Measurements from ENCODE around the gene DNASE2.

Gene DNASE2

DNA sequence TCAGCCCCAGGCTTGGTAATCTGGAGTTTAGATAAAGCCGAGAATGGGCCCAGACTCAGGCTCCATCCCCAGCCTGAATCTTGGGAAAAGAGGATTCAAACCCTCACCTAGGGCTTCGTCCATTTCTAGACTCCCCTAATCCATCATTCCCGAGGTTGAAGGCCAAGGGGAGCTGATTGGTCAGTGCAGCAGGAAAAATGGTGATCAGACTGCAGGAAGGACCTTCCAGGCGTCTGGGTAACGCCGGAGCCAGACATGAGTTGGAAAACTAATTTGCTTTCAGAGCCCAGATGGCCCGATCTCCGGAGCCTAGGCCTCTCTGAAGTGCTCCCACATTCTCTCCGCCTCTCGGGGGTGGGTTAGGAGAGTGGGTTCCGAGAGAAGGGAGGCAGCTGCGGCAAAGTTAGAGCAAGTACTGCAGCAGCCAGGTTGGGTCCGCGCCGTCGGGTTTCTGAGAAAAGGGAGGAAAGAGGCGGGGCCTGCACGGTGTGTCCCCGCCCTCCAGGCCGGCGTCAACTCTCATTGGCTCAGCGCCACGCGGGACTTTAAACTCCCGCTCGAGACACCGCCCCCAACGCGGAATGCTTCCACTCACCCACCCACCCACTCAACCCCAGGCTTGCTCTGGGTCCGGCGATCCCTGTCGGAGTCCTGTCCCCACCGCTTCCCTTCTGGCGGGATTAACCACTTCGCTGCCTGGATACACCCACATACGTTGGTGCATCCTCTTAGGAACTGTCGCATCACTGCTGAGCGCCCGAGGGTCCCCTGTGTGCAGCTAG is 46.1 kb downstream of the DNASE2 start:
- DNase-seq (ENCODE audit: low read depth): no peak
- no peak overlapping the region for H3K4me3 ChIP-seq (ENCODE audit: low read length)
- TF ChIP-seq, protein P1, sequence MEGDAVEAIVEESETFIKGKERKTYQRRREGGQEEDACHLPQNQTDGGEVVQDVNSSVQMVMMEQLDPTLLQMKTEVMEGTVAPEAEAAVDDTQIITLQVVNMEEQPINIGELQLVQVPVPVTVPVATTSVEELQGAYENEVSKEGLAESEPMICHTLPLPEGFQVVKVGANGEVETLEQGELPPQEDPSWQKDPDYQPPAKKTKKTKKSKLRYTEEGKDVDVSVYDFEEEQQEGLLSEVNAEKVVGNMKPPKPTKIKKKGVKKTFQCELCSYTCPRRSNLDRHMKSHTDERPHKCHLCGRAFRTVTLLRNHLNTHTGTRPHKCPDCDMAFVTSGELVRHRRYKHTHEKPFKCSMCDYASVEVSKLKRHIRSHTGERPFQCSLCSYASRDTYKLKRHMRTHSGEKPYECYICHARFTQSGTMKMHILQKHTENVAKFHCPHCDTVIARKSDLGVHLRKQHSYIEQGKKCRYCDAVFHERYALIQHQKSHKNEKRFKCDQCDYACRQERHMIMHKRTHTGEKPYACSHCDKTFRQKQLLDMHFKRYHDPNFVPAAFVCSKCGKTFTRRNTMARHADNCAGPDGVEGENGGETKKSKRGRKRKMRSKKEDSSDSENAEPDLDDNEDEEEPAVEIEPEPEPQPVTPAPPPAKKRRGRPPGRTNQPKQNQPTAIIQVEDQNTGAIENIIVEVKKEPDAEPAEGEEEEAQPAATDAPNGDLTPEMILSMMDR (conservative IDR thresholded peaks at IDR 0.05; ENCODE audit: low read depth, low read length): no peak

DNA sequence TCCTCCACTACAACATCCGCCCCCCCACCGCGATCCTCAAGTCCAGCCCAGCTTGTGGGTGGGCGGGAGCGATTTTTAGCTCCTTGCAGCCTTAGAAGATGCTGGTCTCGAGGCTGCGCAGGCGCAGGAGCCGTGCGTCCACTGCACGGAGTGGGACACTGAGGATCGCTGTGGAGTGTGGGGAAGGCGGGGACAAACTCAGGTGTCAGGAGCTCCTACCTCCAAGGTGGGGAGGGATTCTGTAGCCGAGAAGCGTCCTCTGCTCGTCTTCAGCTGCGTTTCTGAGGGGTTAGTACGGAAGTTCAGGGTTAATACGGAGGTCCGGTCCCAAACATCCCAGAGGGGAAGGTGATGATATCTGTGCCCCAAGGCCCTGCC is 46.7 kb downstream of the DNASE2 start, which contains the start of gene RTBDN:
RTBDN (minus strand) TSS at position 14 of the 378 bp plus-strand sequence. CDS start 4,600 bp downstream, outside the sequence.
- H3K4me3 ChIP-seq (ENCODE audit: low read length): peak within 1 kb of the TSS; percentile 35
- no peak for DNase-seq (ENCODE audit: low read depth)
- TF ChIP-seq, protein P1 (conservative IDR thresholded peaks at IDR 0.05; ENCODE audit: low read depth, low read length): no peak

DNA sequence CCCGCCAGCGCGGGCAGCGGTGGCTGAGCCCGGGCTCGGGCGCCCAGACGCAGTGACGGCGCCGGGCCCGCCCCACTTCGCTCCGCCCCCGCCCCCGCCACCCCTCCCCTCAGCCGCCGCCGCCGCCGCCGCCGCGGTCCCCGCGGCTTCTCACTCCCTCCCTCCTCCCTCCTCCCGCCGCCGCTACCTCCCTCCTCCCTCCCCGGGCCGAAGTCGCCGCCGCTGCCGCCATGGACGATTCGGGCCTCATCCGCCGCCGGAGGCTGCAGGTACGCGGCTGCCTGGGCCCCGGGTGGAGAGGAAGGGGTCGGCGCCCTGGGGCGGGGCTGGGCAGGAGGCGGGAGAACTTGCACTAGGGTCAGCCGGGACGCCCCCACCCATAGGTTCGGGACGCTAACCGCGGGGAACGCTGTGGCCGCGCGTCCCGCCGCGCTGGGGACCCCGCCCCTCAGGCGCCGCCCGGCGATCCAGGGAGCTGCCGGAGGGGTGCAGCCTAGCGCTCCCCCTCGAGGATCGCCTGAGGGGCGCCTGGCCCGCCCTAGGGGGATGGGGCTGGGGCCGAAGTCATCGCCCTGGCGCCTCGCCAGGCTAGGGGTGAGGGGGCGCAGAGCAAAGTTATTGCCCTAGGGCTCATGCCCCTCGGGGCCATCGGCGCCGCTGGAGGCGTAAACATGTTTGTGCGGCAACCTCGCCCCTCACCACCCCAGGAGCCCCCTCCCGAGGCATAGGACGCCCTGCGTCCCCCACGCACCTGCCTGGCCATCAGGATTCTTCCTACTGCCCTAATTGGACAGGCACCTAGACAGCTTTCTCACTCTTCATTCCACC is 47.3 kb downstream of the DNASE2 start:
- H3K4me3 ChIP-seq (ENCODE audit: low read length): peak overlapping the region; percentile 35
- TF ChIP-seq, protein P1 (conservative IDR thresholded peaks at IDR 0.05; ENCODE audit: low read depth, low read length): no peak
- no peak for DNase-seq (ENCODE audit: low read depth)

DNA sequence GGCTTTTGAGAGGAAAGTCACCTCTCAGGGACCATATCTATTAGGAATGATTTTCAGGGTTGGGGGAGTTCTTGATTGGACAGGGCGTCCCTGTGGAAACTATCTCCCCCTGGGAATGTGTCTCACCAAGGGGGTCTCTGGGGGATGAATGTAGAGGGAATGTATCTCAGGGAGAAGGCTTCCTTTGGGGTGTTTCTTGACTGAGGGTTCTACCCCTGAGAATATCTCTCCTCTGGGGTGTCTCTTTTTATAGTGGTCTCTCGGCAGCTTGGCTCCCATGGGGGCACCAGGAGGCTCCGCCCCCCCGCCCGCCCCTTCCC is 47.9 kb downstream of the DNASE2 start:
- no peak for DNase-seq (ENCODE audit: low read depth)
- no peak overlapping the region for H3K4me3 ChIP-seq (ENCODE audit: low read length)
- TF ChIP-seq, protein P1 (conservative IDR thresholded peaks at IDR 0.05; ENCODE audit: low read depth, low read length): no peak

DNA sequence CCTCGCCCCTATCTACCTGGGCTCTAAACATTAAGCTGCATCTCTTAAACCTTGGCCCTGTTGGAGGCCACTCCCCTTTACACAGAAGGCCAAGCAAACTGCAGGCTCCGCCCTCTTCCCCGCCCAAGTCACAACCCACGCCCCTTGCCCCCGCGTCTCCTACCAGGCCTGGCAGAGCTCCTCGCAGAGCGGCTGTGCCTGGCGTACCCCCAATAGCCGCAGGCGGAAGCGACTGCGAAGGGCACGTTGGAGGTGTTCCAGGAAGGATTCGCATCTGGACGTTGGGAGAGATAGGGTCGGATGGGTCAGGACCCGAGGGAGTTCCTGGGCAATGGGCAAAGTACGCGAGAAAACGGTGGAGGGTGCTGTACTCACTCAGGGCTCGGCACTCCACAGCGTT is 52.8 kb downstream of the DNASE2 start:
- H3K4me3 ChIP-seq (ENCODE audit: low read length): no peak overlapping the region
- TF ChIP-seq, protein P1 (conservative IDR thresholded peaks at IDR 0.05; ENCODE audit: low read depth, low read length): no peak
- DNase-seq (ENCODE audit: low read depth): no peak

DNA sequence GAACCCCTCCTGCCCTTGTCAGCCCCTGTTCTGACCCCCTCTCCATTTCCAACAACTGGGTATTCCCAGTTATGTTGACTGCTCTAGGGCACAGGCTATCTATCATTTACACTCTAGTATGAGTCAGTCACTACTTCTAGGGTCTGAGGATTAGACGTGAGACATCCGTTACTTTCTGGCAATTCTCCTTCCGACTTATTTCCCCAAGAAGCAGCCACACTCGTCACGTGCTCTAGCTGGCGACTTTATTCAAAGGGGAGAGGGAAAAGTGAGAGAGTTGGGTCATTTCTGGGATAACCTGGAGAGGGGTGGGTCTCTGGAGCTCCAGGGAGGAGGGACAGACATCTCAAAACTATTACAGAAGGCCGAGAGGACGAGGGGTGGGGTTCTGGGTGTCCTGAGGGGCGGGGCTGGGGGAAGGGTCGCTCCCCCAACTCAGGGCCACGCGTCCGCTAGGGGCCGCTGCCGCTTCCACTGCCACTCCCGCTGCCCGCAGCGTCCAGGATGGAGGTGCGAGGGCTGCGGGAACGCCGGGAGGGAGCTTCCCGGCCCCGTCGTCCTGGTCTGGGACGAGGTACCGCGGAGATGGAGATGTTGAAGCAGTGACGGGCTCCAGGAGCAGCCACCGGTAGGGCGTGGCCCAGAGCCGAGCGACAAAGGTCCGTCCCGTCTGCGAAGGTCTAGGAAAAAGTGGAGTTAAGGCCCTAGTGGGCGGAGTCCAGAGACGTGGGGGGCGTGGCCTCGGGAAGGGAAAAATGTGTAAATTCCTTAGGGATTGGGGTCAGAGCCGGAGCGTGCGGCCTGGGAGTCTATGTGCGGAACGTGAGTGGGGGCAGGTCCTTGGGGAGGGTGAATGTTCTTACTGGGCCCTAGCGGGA is 55.8 kb downstream of the DNASE2 start:
- TF ChIP-seq, protein P1 (conservative IDR thresholded peaks at IDR 0.05; ENCODE audit: low read depth, low read length): peak; percentile 61
- no peak for DNase-seq (ENCODE audit: low read depth)
- no peak overlapping the region for H3K4me3 ChIP-seq (ENCODE audit: low read length)

All from retinal pigment epithelial cell (primary cell).